BLaER1 (cell line): Measurements from ENCODE around the gene CRTC1.
"Not testable (repeated sequence)": the region's sequence is repeated elsewhere in the genome, so short reads cannot be mapped to it uniquely, and the experiment has no call there.

Source experiments
- H3K27ac ChIP-seq: shearing (Covaris generic); formaldehyde crosslinking; 2 replicates; pipeline ENCODE4 v1.8.1; 2022
- H3K27me3 ChIP-seq: shearing (Covaris generic); formaldehyde crosslinking; 2 replicates; pipeline ENCODE4 v1.8.1; 2022
- H3K36me3 ChIP-seq: shearing (Covaris generic); formaldehyde crosslinking; 2 replicates; pipeline ENCODE4 v1.8.1; 2022
- H3K4me1 ChIP-seq: shearing (Covaris generic); formaldehyde crosslinking; 2 replicates; pipeline ENCODE4 v1.8.1; 2022
- H3K4me2 ChIP-seq: shearing (Covaris generic); formaldehyde crosslinking; 2 replicates; pipeline ENCODE4 v1.8.1; 2022
- H3K4me3 ChIP-seq: shearing (Covaris generic); formaldehyde crosslinking; 2 replicates; pipeline ENCODE4 v1.8.1; 2022
- H3K9ac ChIP-seq: shearing (Covaris generic); formaldehyde crosslinking; 2 replicates; pipeline ENCODE4 v1.8.1; 2022
- H3K9me3 ChIP-seq: shearing (Covaris generic); formaldehyde crosslinking; 2 replicates; pipeline ENCODE4 v1.8.1; 2022
- H4K20me1 ChIP-seq: shearing (Covaris generic); formaldehyde crosslinking; 2 replicates; pipeline ENCODE4 v1.8.1; 2022
- Cebpa-rat ChIP-seq: shearing (Covaris generic); IDR thresholded peaks from 2 replicates; pipeline ENCODE4 v1.8.1; 2022

CRTC1 gene

DNA sequence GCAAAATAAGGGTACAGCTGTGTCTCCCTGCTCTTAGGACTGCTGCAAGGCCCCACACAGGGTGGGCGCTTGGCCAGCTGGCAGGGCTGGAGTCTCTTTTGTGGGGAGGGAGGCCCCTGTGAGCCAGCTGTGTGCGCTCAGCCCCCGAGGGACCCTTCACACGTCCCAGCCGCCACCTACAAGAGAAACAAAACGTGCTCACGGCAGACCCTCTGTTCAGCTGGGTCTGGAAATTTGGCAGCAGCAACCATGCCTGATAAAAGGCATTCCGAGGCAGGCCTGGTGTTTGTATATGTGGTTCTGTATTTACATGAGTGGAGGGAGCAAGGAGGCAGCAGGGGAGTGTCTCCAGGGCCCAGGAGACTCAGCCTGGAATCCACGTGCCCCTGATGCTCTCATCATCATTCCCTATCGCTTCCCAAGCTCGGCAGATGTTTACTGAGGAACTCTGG, 49.7 kb downstream of the CRTC1 start:
- Histone ChIP-seq H4K20me1 (peaks cover 40% of the 10 kb centered on the region; the same call in 1 of the 2 replicates), H3K27ac (peak overlapping the region; percentile 81), H3K4me2 (peak overlapping the region; percentile 87), H3K27me3 (no peaks in the 10 kb centered on the region), H3K4me3 (no peak overlapping the region), H3K4me1 (peaks cover 91% of the 10 kb centered on the region), H3K36me3 (no peaks in the 10 kb centered on the region), H3K9me3 (no peaks in the 10 kb centered on the region), H3K9ac (peak overlapping the region; percentile 50)
- no peak for TF ChIP-seq Cebpa-rat

DNA sequence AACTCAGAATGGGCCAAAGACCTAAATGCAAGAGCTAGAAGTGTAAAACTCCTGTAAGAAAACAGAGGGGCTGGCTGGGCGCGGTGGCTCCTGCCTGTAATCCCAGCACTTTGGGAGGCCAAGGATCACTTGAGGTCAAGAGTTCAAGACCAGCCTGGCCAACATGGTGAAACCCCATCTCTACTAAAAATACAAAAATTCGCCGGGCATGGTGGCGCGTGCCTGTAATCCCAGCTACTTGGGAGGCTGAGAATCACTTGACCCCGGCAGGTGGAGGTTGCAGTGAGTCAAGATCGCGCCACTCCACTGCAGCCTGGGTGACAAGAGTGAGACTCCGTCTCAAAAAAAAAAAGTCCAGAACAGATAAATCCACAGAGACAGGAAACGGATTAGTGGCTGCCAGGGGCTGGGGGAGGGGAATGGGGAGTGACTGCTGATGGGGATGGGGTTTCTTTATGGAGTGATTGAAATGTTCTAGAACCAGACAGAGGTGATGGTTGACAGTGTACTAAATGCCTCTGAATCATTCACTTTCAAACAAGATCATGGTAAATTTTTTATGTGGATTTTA, 50.4 kb downstream of the CRTC1 start:
- peak overlapping the region; percentile 81 for H3K27ac ChIP-seq
- peaks cover 97% of the 10 kb centered on the region for H3K4me1 ChIP-seq

GRCh38 chr19:18735324-18735723, 51.8 kb downstream of the CRTC1 start:
- H3K4me1 ChIP-seq = peaks cover 100% of the 10 kb centered on the region
- H3K4me2 ChIP-seq = peak overlapping the region; percentile 87
- peak overlapping the region; percentile 64 for H3K9ac ChIP-seq
- 0 out of 2 replicates have a peak overlapping the region, but pooled peaks have one; percentile 6 for H3K4me3 ChIP-seq
- no peaks in the 10 kb centered on the region for H3K36me3 ChIP-seq
- no peak for TF ChIP-seq Cebpa-rat
- H3K9me3 ChIP-seq = no peaks in the 10 kb centered on the region
- H4K20me1 ChIP-seq = peaks cover 34% of the 10 kb centered on the region; the same call in 1 of the 2 replicates
- peak overlapping the region; percentile 81 for H3K27ac ChIP-seq
- H3K27me3 ChIP-seq = no peaks in the 10 kb centered on the region

More for the DNA sequence above, 50.4 kb downstream of the CRTC1 start:
- H3K36me3 ChIP-seq, H3K27me3 ChIP-seq, H3K9me3 ChIP-seq, H3K4me3 ChIP-seq: not testable (repeated sequence)
- H3K4me2 ChIP-seq = peak overlapping the region; percentile 87
- peak overlapping the region; percentile 50 for H3K9ac ChIP-seq
- peaks cover 40% of the 10 kb centered on the region; the same call in 1 of the 2 replicates for H4K20me1 ChIP-seq

DNA sequence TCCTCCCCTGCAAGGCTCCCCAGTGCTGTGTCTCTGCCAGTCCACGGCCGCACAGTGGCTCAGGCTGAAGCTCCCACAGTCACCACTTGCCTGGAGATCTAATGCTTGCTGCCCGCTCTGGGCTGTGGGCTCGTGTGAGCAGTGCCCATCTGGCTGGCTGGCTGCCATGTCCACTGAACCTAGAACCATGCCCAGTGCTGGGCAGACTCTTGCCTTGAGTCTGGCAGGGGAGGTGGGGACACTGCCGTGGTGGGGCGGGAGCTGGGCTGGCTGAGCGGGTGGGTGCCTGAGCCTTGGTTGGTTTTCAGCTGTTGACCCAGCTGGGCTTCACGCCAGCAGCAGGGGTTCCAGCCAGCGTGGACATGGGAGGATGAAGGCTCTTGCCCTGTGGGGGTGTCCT, 52.3 kb downstream of the CRTC1 start:
- no peaks in the 10 kb centered on the region for H3K36me3 ChIP-seq
- no peak for TF ChIP-seq Cebpa-rat
- H3K4me2 ChIP-seq = peak overlapping the region; percentile 87
- no peak overlapping the region for H3K4me3 ChIP-seq
- peaks cover 100% of the 10 kb centered on the region for H3K4me1 ChIP-seq
- no peaks in the 10 kb centered on the region for H3K27me3 ChIP-seq
- peaks cover 34% of the 10 kb centered on the region; the same call in 1 of the 2 replicates for H4K20me1 ChIP-seq
- peak overlapping the region; percentile 49; the same call in 1 of the 2 replicates for H3K9ac ChIP-seq
- peak overlapping the region; percentile 81 for H3K27ac ChIP-seq
- H3K9me3 ChIP-seq = no peaks in the 10 kb centered on the region

DNA sequence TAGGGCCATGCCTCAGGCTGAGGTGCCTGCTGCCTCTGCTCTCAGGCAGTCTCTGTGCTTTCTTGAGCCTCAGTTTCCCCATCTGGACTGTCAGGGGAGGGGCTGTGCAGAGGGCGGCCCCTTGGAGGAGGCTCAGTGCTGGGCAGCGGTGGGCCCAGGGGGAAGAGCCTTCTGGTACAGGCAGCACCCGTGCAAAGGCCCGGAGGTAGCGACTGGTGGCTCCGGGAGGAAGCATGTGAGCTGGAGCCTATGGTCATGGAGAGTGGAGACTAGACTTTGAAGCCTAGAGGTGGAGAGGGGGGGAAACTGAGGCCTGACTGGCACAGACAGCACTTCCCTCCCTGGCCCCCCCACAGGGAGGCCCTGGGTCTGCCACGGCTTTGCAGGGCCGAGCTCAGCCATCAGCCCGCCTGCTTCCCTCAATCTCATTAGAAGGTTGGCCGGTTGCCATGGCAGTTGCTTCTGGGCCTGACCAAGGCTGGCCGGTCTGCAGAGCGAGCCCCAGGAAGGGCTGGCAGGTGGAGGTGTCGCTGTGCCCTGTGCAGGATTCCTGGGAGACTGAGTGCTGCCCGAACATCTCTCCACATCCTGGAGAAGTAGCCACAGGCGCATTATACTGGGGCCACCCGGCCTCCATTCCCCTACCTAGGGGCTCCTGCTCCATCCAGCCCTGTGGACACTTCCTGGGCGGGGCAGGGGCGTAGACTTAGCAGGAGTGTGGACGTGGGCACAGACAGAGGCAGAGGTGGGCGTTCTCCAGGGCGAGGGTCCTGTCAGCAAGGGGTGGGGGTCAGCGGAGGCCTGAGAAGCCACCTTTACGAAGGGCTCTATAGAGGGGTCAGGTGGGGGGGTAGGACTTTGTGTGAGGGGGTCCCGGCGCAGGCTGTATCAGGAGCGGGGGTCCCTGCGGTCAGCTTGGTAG, 53.2 kb downstream of the CRTC1 start:
- Histone ChIP-seq H3K27ac (peak overlapping the region; percentile 81), H3K27me3 (no peaks in the 10 kb centered on the region), H3K4me2 (peak overlapping the region; percentile 87), H3K9me3 (no peaks in the 10 kb centered on the region), H4K20me1 (peaks cover 34% of the 10 kb centered on the region; the same call in 1 of the 2 replicates), H3K4me1 (peaks cover 100% of the 10 kb centered on the region), H3K4me3 (no peak overlapping the region), H3K36me3 (no peaks in the 10 kb centered on the region), H3K9ac (peak overlapping the region; percentile 49; the same call in 1 of the 2 replicates)
- TF ChIP-seq Cebpa-rat = no peak

DNA sequence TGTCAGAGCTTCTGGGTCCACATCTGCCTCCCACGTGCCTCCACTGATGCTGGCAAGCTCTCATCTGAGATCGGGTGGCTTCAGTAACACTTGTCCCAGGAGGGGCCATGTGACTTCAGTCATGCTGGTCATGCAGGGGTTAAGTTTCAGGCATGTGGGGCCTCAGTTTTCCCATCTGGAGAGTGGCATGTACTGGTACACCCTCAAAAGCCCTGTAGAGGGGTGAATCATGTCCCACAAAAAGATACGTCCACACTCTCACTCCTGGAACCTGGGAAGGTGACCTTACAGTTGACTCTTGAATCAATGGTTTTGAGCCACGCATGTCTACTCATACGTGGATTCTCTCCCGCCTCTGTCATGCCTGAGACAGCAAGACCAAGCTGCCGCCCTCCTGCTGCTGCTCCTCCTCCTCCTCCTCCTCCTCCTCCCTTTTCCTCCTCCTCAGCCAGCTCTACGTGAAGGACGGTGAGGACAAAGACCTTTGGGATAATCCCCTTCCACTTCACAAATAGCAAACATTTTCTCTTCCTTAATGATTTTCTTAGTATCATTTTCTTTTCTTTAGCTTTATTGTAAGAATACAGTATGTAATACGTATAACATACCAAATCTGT, 54.0 kb downstream of the CRTC1 start:
- TF ChIP-seq Cebpa-rat = no peak
- peaks cover 30% of the 10 kb centered on the region; the same call in 1 of the 2 replicates for H4K20me1 ChIP-seq
- no peaks in the 10 kb centered on the region for H3K9me3 ChIP-seq
- H3K36me3 ChIP-seq = no peaks in the 10 kb centered on the region
- no peaks in the 10 kb centered on the region for H3K27me3 ChIP-seq
- H3K4me3 ChIP-seq = no peak overlapping the region
- peak overlapping the region; percentile 55; the same call in 1 of the 2 replicates for H3K27ac ChIP-seq
- H3K4me1 ChIP-seq = peaks cover 100% of the 10 kb centered on the region
- H3K9ac ChIP-seq = no peak overlapping the region
- peak overlapping the region; percentile 87 for H3K4me2 ChIP-seq

GRCh38 chr19:18737954-18738351, 54.5 kb downstream of the CRTC1 start:
- H3K9ac ChIP-seq = no peak overlapping the region
- H3K4me1 ChIP-seq = peaks cover 100% of the 10 kb centered on the region
- no peaks in the 10 kb centered on the region for H3K27me3 ChIP-seq
- H3K27ac ChIP-seq = no peak overlapping the region
- H4K20me1 ChIP-seq = peaks cover 25% of the 10 kb centered on the region; the same call in 1 of the 2 replicates
- H3K36me3 ChIP-seq = peaks cover 2% of the 10 kb centered on the region; the same call in 1 of the 2 replicates
- no peak for TF ChIP-seq Cebpa-rat
- no peaks in the 10 kb centered on the region for H3K9me3 ChIP-seq
- H3K4me3 ChIP-seq = no peak overlapping the region
- peak overlapping the region; percentile 87; the same call in 1 of the 2 replicates for H3K4me2 ChIP-seq

DNA sequence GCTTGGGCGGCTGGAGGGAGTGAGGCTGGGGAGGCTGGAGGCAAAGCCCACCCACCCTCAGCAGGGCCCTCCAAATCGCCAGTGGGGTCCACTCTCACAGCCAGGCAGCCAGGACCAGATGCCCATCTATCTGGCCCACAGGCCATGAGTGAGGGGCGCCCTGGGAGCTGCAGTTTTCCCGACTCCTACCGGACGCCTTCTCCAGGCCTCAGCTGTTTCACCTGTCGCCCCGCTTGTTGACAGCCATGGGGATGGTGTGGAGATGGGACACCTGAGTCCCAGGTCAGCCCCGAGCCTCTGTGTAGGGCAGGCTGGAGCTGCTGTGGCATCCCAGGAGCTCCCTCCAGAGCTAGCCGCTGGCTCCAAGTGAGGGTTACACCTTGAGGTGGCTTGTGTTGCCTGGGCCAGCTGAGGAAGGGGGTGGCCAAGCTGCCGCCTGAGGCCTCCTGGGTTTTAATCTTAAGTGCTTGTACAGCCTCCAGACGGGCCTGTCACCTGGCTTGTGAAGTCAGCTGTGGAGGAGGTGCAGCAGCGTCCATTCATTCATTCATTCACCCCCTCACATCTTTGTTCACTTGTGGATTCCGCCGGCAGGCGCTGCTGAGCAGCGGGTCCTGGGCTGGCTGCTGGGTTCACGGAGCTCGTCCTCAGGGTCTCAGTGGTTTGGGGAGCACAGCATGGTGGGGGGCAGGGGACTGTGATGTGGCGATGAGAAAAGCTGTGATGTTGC, 55.6 kb downstream of the CRTC1 start:
- Histone ChIP-seq H3K27ac (peak overlapping the region; percentile 29; the same call in 1 of the 2 replicates), H3K4me2 (peak overlapping the region; percentile 66), H3K27me3 (no peaks in the 10 kb centered on the region), H3K36me3 (peaks cover 13% of the 10 kb centered on the region; the same call in 1 of the 2 replicates), H4K20me1 (0 out of 2 replicates have a peak, but pooled peaks cover 24% of the 10 kb centered on the region), H3K4me3 (no peak overlapping the region), H3K9me3 (no peaks in the 10 kb centered on the region), H3K9ac (no peak overlapping the region), H3K4me1 (peaks cover 92% of the 10 kb centered on the region)
- TF ChIP-seq Cebpa-rat = no peak
